NCI-H146 (cell line): ENCODE measurements around the gene ARHGAP26.
A peak's percentile ranks its signal among the peaks of the same experiment; 100 is the strongest.
"Not testable (repeated sequence)": the region's sequence is repeated elsewhere in the genome, so short reads cannot be mapped to it uniquely, and the experiment has no call there.

Experiments used
- DNase-seq: peaks from one replicate; lab custom pipeline; 2025; lab: John Stamatoyannopoulos, UW

ARHGAP26 gene

DNA sequence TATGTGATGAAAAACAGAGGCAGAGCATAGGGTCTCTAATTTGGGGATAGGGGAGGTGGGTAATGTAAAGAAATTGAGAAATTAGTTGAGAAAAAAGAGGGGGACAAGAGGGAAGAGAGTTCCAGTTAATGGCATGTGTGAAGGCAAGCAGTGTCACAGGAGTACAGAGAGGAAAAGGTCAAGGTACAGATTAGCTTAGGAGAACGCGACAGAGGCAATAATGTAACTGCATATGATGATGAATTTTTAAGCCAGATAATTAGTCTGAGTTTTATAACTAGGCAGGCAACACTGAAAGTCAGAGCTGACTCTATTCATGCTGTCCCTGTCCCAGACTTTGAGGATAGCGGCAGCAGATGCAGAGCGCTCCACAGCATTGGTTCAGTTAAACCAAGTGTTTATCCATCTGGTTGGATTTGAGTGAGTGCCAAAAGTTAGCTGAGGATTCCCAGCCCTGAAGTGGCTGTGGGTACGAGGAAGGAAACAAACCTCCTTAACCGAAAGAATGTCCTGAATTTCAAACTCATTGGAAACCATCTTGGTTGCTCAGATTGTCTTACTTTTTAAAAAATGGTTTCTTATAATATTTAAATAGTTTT is 315.2 kb downstream of the ARHGAP26 start:
- DNase-seq, result no peak

DNA sequence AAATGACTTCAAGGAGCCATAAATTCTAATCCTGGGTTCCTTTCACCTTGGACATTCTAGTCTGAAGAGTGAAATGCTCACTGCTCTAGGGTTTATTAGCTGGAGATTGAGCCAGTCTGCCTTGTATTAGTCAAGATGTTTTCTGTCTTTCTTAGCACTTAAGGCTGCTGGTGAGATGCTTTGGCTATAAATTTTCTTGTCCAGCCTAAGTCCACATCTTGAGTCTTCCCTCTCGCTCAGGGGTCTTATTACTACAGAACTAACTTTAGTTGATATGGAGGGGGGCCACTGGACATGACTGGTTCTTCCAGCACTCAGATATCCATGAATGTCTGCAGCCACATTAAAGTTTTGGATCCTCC is 316.4 kb downstream of the ARHGAP26 start:
- no peak for DNase-seq

GRCh38 chr5:143086908-143087637 is 316.9 kb downstream of the ARHGAP26 start:
- DNase-seq, result no peak

DNA sequence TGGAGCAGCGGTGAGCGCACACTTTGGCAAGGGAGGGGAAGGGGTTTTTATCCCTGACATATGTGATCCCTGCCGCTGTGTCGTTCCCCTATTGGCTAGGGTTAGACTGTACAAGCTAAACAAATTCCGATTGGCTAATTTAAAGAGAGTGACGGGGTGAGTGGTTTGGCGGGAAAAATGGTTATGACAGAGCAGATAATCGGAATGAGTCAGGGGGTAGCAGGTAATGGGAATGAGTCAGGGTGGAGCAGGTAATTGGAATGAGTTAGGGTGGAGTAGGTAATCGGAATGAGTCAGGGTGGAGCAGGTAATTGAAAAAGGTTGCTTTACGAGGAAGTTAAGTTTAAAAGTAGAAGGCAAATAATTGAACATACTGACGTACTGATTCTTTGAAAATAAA is 318.5 kb downstream of the ARHGAP26 start:
- DNase-seq, result not testable (repeated sequence)

DNA sequence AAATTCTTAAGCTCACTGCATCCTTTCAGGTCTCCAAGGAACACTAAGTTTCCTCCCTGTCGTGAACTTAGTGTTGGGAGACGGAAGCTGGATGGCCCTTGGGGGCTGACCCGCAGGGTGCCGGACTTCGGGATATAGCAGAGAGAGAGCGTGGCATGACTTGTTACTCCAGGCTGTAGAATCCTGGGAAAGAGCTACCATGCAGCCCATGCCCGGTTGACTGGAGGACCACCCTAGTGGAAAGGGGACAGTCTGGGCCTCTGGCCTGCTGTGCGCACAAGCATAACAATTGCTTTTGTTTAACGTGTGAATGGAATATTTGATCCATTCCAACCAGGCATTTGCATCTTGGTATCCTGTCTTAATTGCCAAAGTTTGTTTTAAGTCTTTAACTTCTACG is 319.9 kb downstream of the ARHGAP26 start:
- DNase-seq, result not testable (repeated sequence)

- not testable (repeated sequence) for DNase-seq
Observed at GRCh38 chr5:143092711-143093451, 322.7 kb downstream of the ARHGAP26 start.

- no peak for DNase-seq
Observed at GRCh38 chr5:143093452-143094086, 323.4 kb downstream of the ARHGAP26 start.

DNA sequence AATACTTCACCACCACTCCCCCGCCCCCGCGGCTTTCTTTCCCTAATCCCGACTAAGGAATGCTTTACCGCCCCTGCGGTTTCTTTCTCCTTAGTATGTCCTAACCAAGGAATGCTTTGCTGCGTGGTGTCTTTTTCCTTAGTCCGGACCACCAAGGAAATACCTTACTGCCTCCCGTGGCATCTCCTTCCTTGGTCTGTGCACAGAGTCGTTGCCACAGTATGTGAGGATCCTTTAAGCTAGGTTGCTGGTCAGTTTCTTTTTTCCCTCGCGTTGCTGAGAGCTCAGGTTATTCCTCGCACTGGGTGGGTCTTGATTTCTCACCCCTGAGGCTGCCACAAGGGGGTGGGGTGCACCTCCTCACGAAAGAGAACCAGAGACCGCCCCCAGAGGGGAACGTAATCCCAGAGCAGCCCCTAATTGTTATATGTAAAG is 323.9 kb downstream of the ARHGAP26 start:
- no peak for DNase-seq

DNA sequence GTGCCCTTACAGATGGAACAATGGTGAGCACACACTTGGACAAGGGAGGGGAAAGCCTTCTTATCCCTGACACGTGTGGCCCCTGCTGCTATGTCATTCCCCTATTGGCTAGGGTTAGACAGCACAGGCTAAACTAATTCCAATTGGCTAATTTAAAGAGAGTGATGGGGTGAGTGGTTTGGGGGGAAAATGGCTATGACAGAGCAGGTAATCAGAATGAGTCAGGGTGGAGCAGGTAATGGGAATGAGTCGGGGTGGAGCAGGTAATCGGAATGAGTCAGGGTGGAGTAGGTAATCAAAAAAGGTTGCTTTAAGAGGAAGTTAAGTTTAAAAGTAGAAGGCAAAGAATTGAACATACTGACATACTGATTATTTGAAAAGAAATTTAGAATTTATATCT is 324.4 kb downstream of the ARHGAP26 start:
- not testable (repeated sequence) for DNase-seq

DNA sequence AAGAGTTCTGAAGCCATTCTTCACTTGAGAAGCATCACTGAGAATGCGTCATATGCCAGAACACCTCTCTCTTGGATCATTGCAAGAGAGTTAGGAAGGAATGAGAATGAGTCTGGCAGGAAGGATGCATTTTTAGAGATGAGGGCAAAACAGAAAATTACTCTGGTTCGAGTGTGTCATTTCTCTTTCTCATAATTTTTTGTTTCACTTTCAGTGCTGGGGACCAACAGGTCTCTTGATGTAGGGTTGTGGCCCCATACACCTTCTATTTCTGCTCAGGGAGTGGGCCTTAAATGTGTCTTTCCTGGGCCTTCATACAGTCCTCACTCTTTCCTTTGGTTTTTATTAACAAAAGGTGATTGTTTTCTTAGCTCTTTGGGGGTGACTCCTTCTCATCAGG is 330.9 kb downstream of the ARHGAP26 start:
- DNase-seq, result no peak

GRCh38 chr5:143101725-143102386 is 331.7 kb downstream of the ARHGAP26 start:
- peak; percentile 16 for DNase-seq

GRCh38 chr5:143102411-143102810 is 332.2 kb downstream of the ARHGAP26 start:
- DNase-seq, result no peak

DNA sequence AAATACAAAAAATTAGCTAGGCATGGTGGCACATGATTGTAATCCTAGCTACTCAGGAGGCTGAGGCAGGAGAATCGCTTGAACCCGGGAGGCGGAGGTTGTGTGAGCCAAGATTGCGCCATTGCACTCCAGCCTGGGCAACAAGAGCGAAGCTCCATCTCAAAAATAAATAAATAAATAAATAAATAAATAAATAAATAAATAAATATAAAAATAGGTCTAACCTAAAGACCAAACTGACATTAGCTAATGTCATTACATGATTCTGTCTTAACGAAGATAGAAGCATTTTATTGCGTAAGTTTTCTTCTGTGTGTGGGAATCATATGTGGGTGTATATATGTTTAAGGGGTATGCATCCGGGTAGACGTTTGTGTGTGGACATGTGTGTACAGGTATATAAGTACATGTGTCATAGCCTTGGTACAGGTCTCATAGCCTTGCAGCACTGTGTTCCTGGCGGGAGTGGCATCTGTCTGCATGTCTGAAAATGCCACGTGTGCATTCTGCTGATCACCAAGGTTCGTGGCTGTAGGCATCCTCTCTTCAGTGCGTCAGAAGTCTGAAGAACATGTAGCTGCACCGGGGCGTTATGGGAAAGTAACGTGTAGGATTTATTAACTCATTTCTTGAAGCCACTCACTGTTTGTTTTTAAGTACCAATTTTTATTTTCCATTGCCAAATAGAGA is 335.2 kb downstream of the ARHGAP26 start:
- no peak for DNase-seq

- DNase-seq, result peak; percentile 31
Observed at GRCh38 chr5:143106174-143106573, 336.0 kb downstream of the ARHGAP26 start.

DNA sequence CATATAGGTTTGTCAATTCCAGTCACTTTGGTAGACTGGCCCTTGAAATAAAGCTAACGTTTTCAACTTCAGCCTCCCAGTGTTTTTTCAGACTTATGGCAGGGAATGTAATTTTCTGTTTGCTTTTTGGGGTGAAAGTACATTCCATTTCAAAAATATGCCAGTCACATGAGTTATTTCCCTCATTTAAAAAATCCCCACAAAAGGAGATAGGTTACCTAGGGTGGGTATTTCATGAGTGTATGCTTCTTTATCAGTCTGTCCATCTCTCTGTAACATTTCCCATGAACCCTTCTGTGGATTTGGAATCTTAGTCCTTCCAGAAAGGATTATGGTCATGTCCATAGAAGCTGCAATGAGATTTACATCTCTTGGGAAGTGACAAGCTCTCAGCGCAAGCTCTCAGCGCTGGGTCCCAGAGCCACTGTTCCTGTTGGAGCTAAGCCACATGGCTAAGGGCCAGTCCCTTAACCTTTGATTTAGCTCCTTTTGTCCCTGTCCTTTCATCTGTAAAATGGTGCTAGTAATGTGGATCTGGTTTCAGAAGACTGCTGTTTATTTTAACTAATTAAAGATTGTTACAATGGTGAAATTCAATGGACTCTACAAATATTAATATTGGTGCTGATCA is 338.4 kb downstream of the ARHGAP26 start:
- DNase-seq, result peak; percentile 76

DNA sequence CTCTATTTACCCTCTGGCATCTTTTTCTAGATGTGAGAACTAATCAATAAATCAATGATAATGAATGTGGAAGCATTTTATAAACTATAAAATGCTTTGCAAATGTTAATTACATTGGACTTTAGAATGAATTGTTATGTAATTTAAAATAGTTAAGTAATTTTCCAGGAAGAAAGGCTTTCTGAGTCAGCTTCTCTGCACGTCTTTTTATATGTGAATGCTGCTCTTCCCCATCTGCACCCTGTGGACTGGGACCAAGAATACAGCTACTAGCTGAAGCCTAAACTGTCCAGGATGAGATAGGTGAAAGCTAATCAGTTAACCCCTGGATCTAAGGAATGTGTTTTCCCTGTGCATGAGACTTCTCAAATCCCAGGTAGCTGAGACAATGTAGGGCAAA is 340.4 kb downstream of the ARHGAP26 start:
- no peak for DNase-seq

DNA sequence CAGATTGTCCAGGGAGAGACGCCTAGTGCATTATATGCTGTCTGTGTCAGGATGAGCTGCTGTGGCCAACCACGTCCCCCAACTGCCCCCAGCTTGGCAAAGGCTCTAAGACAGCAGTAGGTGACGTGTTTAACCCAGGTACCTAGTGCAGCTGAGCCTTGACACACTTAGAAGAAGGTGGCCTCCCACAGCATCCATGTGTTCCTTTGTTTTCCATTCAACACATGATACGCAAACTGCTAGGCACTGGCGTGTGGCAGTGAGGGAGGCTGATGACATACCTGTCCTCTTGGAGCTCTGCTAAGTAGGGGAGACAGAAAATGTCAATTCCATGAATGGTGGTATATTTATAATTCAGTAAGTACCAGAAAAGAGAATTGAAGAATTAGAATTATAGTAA is 341.6 kb downstream of the ARHGAP26 start:
- DNase-seq, result no peak

GRCh38 chr5:143113461-143113860 is 343.3 kb downstream of the ARHGAP26 start:
- DNase-seq, result no peak

DNA sequence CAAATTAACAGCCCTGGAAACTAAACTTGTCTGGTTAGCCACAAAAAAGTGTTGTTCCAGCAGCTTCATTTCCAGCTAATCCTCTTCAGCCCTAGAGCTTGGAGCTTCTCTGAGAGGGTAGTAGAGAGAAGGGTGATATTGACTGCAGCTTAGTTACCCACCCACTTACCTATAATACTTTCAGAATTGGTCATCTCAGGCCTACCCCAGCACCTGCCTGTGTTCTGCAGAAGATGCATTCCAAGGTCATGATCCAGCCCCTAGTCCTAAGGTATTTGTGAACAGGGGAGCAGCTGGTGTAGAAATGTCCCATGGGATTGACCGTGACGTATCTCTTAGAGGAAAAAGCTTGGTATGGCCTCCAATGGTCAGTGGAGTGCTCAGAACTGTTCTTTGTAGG is 344.3 kb downstream of the ARHGAP26 start:
- DNase-seq, result no peak

DNA sequence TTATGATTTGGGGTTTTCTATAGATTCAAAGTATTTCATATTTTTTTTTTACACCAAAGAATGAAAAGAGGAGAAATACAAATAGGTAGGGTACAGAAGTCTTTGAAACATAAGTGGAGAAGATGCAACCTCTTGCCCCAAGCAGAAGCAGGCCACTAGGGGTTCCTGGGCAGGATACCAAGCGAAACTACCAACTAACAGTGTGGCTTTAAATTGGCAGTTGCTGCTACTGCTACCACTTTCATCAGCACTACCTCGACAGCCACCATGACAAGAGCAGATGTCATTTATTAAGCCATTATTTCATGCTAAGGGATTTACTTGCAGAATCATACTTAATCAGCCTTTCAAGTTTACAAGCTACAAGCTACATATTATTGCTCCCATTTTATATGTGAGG is 345.2 kb downstream of the ARHGAP26 start:
- no peak for DNase-seq

- DNase-seq, result no peak
Observed at GRCh38 chr5:143116814-143117213, 346.6 kb downstream of the ARHGAP26 start.
